ENCODE results near the gene CELF5.
"Not testable (repeated sequence)": the region's sequence is repeated elsewhere in the genome, so short reads cannot be mapped to it uniquely, and the experiment has no call there.

- not testable (repeated sequence) for TF ChIP-seq RB1 (IDR thresholded peaks at IDR 0.05; ENCODE audit: borderline replicate concordance); CHD2 (IDR thresholded peaks at IDR 0.05; ENCODE audit: borderline replicate concordance, low read depth, low read length); NBN (IDR thresholded peaks at IDR 0.05)
Measured at GRCh38 chr19:3300566-3300965, 76.1 kb downstream of the CELF5 start.
